CD4-positive, CD25-positive, alpha-beta regulatory T cell (primary cell): ENCODE measurements around the gene OGDH. TPM values are rescaled to one million over a fixed set of nuclear protein-coding genes. Genes with fewer than 3 reads are reported as not detected.
A peak's percentile ranks its signal among the peaks of the same experiment; 100 is the strongest.

Source experiments
- ATAC-seq, 2 donors: fragments of 150-1000 bp; cut with Tn5 transposase; one replicate each; pipeline ENCODE4 v1.10.0; 2021; ENCODE audit warnings: low read depth in 2 of 2, moderate number of reproducible peaks in 2 of 2, moderate library complexity in 1 of 2
- DNase-seq, 3 donors: peaks; one replicate each; pipeline versions ENCODE4 v3.0.0 to v3.0.0-alpha.2; 2012 to 2022; ENCODE audit warnings: mixed read lengths in 1 of 3
- H3K27ac ChIP-seq: one replicate; pipeline ENCODE4 v1.7.0; 2013; ENCODE audit warnings: mild to moderate bottlenecking, low read length; ENCODE audit not compliant: insufficient read depth, poor library complexity, severe bottlenecking
- H3K27me3 ChIP-seq: one replicate; pipeline ENCODE4 v1.7.0; 2013; ENCODE audit warnings: low read length; ENCODE audit not compliant: control insufficient read depth, insufficient read depth
- H3K36me3 ChIP-seq: one replicate; pipeline ENCODE4 v1.7.0; 2013; ENCODE audit warnings: mild to moderate bottlenecking, low read length, moderate library complexity; ENCODE audit not compliant: control insufficient read depth, insufficient read depth
- H3K4me1 ChIP-seq: 2 replicates; pipeline ENCODE4 v1.7.0; 2013; ENCODE audit warnings: mild to moderate bottlenecking, low read length; ENCODE audit not compliant: insufficient read depth, control insufficient read depth, poor library complexity, severe bottlenecking
- H3K4me3 ChIP-seq: one replicate; pipeline ENCODE4 v1.7.0; 2013; ENCODE audit warnings: low read depth, mild to moderate bottlenecking, low read length, moderate library complexity
- H3K9me3 ChIP-seq, 2 experiments: 1 replicate in 1 of 2; 2 replicates in 1 of 2; pipeline ENCODE4 v1.7.0; 2013; ENCODE audit warnings: low read length in 2 of 2, mild to moderate bottlenecking in 1 of 2, moderate library complexity in 1 of 2; ENCODE audit not compliant: control insufficient read depth in 2 of 2
- H3K27ac Mint-ChIP-seq, 3 donors: one replicate each; pipeline ENCODE4 v1.8.0; 2020 to 2022; ENCODE audit warnings: mild to moderate bottlenecking in 3 of 3, mixed read lengths in 3 of 3, moderate library complexity in 2 of 3
- H3K27me3 Mint-ChIP-seq: one replicate; pipeline ENCODE4 v1.8.0; 2022; ENCODE audit warnings: mild to moderate bottlenecking, mixed read lengths
- H3K36me3 Mint-ChIP-seq: one replicate; pipeline ENCODE4 v1.8.0; 2020; ENCODE audit warnings: mixed read lengths
- H3K4me1 Mint-ChIP-seq, 4 donors: one replicate each; pipeline ENCODE4 v1.8.0; 2020 to 2022; ENCODE audit warnings: mixed read lengths in 4 of 4, mild to moderate bottlenecking in 1 of 4
- H3K4me3 Mint-ChIP-seq, 4 donors: one replicate each; pipeline ENCODE4 v1.8.0; 2020 to 2022; ENCODE audit warnings: mild to moderate bottlenecking in 4 of 4, mixed read lengths in 4 of 4, moderate library complexity in 3 of 4
- H3K9me3 Mint-ChIP-seq, 7 donors: one replicate each; pipeline ENCODE4 v1.8.0; 2020 to 2022; ENCODE audit warnings: mixed read lengths in 7 of 7, mild to moderate bottlenecking in 3 of 7, moderate library complexity in 2 of 7
- polyA plus RNA-seq, 4 donors: library from polyadenylated mRNA; unstranded; fragments of 300-500 nt; fragmentation: Illumina TruSeq; gene quantifications; one replicate each; pipeline ENCODE4 v1.2.3, GENCODE V29; 2021
- total RNA-seq: library from RNA; stranded (reverse); gene quantifications from one replicate; pipeline ENCODE4 v1.2.3, GENCODE V29; 2022

The OGDH gene
- total and polyA plus RNA-seq, 5 donors from 2014 or later = 56.4 to 157 (median 88.0) TPM

DNA sequence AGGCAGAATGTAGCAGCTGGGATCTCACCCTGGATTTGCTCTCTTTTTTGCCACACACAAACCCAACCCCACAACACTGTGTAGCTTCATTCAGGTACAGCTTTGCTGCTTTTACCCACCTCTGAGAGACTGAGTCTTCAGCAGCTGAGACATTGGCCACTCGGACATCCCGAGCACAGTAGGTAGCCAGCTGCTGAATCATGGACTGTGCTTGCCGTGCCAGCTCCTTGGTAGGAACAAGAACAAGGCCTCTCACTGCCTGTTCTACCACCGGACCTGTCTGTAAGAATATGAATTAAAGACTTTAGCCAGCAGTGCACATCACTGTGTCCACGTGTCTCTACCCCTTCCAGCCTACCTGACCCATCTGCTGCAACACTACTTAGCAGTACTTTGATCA is 33.7 kb upstream of the OGDH start:
- Histone ChIP-seq H3K4me1 (peaks cover 31% of the 10 kb centered on the region), H3K4me3 (peak overlapping the region; percentile 85), H3K27ac (peak overlapping the region; percentile 88), H3K27me3 (no peaks in the 10 kb centered on the region), H3K9me3 (no peaks in the 10 kb centered on the region), H3K36me3 (peaks cover 52% of the 10 kb centered on the region)
- Mint-ChIP-seq H3K27me3 (no peaks in the 10 kb centered on the region), H3K4me3 (peak overlapping the region; percentile 94 to 97 (median 96)), H3K4me1 (peaks cover 8 to 40% (median 18%) of the 10 kb centered on the region in 4 donors), H3K27ac (peak overlapping the region; percentile 98 to 100 (median 99)), H3K9me3 (no peaks in the 10 kb centered on the region), H3K36me3 (peaks cover 32% of the 10 kb centered on the region)
- no peak for ATAC-seq
- DNase-seq = no peak

DNA sequence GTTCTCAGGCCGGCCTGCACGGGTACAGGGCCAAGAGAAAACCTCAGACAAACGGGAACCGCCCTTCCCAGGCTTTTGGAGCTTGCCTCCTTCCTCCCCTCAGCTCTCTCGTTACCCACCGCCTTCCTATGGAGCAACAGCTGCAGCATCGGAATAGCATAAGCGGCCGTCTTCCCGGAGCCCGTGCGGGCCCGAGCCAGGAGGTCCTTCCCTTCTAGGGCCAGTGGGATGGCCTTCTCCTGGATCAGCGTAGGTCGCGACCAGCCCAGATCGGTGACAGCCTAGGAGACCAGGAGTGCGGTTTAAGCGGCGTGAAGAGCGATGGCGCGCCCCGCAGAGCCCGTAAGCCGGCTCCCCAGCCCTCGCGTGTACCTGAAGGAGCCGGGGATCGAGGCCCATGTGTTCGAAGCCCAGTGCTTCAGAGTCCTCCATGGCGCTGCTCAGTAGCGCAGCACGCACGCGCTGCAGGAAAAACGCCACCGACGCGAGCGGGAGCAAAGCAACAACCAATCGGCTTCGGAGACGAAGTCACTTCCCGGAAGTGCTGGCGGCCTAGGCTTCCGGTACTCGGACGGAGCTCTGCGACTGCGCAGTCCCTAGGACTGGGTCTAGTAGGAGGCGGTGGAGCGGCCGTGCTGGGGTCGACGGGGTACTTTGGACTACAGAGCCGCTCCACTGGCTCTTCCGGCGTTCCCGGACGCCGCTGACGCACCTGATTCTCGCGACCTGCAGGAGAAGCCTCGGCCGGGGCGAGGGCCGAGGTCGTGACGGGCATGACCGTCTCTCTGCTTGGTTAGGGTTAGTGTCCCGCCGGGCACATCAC is 32.8 kb upstream of the OGDH start, which contains the start of gene DDX56:
Gene DDX56 (minus strand): TSS at position 445 of the 823 bp plus-strand sequence. CDS start 13 bp downstream, at position 432.
- Histone ChIP-seq H3K36me3 (peaks cover 51% of the 10 kb centered on the region), H3K4me3 (peak within 1 kb of the TSS; percentile 85)

DNA sequence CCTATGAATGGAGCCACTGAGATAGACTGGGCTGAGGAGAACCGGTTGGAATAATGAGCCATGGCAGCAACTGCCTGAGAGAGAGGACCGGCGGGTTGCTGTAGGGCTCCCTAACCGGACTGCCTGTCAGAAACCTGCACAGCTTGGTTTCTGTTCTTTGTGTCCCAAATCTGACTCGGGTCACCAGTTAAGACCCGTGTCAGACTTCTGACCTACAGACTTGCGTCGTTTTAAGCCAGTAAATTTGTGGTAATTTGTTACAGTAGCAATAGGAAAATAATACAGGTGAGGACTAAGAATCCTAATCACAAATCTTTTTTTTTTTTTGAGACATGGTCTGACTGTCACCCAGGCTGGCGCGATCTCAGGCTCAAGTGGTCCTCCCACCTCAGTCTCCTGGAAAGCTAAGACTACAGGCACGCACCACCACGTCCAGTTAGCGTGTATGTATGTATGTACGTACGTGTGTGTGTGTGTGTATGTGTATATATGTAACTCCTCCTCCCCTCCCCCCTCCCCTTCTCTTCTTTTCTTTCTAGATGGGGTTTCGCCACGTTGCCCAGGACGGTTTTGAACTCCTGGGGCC is 32.0 kb upstream of the OGDH start:
- peaks cover 8 to 50% (median 22%) of the 10 kb centered on the region in 4 donors for H3K4me1 Mint-ChIP-seq
- Histone ChIP-seq H3K9me3 (no peaks in the 10 kb centered on the region), H3K27ac (peak overlapping the region; percentile 88), H3K4me1 (peaks cover 31% of the 10 kb centered on the region), H3K36me3 (peaks cover 51% of the 10 kb centered on the region), H3K4me3 (peak overlapping the region; percentile 85), H3K27me3 (no peaks in the 10 kb centered on the region)
- ATAC-seq = no peak
- DNase-seq = no peak
- peak overlapping the region; percentile 94 to 97 (median 96) for H3K4me3 Mint-ChIP-seq
- no peaks in the 10 kb centered on the region for H3K27me3 Mint-ChIP-seq
- H3K9me3 Mint-ChIP-seq = no peaks in the 10 kb centered on the region
- H3K36me3 Mint-ChIP-seq = peaks cover 26% of the 10 kb centered on the region
- H3K27ac Mint-ChIP-seq = peak overlapping the region; percentile 98 to 100 (median 99)

More for the DNA sequence above, 32.8 kb upstream of the OGDH start, which contains the start of gene DDX56:
- peaks cover 26% of the 10 kb centered on the region for H3K36me3 Mint-ChIP-seq
- Histone ChIP-seq H3K9me3 (no peaks in the 10 kb centered on the region), H3K27me3 (no peaks in the 10 kb centered on the region), H3K4me1 (peaks cover 31% of the 10 kb centered on the region), H3K27ac (peak within 1 kb of the TSS; percentile 88)
- H3K9me3 Mint-ChIP-seq = no peaks in the 10 kb centered on the region
- peak within 1 kb of the TSS; percentile 94 to 97 (median 96) for H3K4me3 Mint-ChIP-seq
- H3K4me1 Mint-ChIP-seq = peaks cover 8 to 47% (median 17%) of the 10 kb centered on the region in 4 donors
- ATAC-seq = peak; percentile 91 to 95
- DNase-seq = peak; percentile 88 to 95 (median 91)
- peak within 1 kb of the TSS; percentile 98 to 100 (median 99) for H3K27ac Mint-ChIP-seq
- no peaks in the 10 kb centered on the region for H3K27me3 Mint-ChIP-seq

DNA sequence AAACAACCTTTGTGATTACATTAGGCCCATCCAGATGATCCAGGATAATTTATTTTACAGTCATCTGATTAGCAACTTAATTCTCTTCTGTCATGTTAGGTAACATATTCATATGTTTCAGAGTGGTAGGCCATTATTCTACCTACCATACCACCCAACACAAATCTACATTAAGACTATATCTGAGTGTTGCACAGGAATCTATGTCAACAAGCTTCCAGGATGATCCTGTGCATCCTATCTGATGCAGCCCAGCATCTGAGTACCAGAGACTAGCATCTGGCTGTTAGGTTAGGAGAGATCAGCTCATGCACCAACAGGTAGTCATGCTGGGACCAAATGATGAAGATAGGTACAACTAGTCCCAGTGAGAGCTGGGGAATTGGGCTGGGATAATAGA is 31.4 kb upstream of the OGDH start:
- H3K4me1 ChIP-seq = peaks cover 31% of the 10 kb centered on the region
- H3K36me3 ChIP-seq = peaks cover 51% of the 10 kb centered on the region
- DNase-seq (no peak), ATAC-seq (no peak)
- peak overlapping the region; percentile 10 for H3K4me3 ChIP-seq
- peak overlapping the region; percentile 88 for H3K27ac ChIP-seq
- Mint-ChIP-seq H3K4me1 (peaks cover 8 to 57% (median 29%) of the 10 kb centered on the region in 4 donors), H3K36me3 (peaks cover 26% of the 10 kb centered on the region), H3K9me3 (no peaks in the 10 kb centered on the region), H3K27ac (peak overlapping the region; percentile 98 to 100 (median 99)), H3K27me3 (no peaks in the 10 kb centered on the region), H3K4me3 (peak overlapping the region; percentile 94 to 97 (median 96))
- no peaks in the 10 kb centered on the region for H3K9me3 ChIP-seq
- H3K27me3 ChIP-seq = no peaks in the 10 kb centered on the region

DNA sequence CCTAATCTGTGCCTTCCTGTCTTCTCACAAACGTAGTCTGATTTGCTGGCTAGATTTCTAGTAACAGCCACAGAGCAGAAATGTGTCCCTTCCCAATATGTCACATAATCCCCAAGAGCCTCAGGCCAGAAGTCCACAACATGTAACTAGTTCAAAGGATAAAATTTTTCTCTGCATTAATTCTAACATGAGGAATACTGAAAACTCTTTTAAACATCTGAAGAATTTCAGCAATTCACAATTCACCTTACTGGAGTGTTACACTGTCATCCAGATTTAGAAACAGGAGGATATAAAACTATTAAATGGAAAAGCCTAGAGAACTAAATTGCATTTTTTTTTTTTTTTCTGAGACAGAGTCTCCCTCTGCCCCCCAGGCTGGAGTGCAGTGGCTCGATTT is 30.2 kb upstream of the OGDH start:
- no peak overlapping the region for H3K27ac ChIP-seq
- peak overlapping the region in 2 of 4 donors; percentile 68 to 83 for H3K4me3 Mint-ChIP-seq
- H3K27me3 Mint-ChIP-seq = no peaks in the 10 kb centered on the region

DNA sequence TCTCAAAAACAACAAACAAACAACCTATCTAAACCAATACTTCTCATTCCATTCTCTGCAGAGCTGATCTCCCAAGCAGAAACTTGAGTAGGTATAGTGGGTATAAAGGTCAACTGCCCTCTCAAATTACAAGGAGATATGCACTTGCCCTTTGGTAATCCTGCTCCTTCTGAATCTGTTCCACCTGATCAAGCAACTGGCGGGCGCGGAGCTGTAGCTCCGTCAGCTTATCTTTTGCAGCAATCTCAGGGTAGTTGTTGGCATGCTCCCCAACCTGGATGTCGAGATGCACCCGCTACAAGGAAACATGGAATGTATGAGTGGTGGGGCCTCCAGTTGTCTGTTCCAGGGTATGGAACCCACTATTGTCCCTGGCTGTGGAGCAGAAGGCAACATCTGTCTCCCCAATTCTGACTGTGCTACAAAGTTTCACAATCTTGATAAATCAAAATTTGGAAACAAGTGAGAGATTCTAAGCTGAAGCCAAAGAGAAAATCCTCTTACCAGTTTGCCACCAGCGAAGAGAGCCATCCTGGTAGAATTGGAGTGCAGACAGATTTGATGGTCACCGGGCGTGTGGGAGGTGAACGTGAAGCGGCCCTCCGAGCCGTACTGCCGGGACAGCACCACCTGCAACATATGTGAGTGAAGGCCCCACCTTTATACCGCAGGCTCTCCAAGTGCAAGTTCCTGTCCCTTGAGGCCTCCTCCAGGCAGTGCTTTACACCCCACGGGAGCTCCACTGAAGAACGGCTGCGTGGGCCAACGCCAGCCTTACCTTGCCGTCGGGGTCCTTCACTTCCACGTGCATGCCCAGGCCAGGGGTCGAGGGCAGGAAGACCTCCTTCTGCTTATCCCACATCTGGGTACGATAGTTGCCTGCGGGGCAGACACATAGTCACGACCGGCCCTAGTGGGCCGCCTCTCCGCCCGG is 25.2 kb upstream of the OGDH start:
- Mint-ChIP-seq H3K27ac (peak overlapping the region; percentile 98 to 99 (median 99)), H3K4me3 (peak overlapping the region; percentile 93 to 97 (median 94)), H3K27me3 (peaks cover 6% of the 10 kb centered on the region), H3K4me1 (peaks cover 4 to 50% (median 27%) of the 10 kb centered on the region in 4 donors), H3K36me3 (peaks cover 18% of the 10 kb centered on the region), H3K9me3 (no peaks in the 10 kb centered on the region)
- Histone ChIP-seq H3K36me3 (peaks cover 22% of the 10 kb centered on the region), H3K9me3 (no peaks in the 10 kb centered on the region), H3K4me3 (peak overlapping the region; percentile 80), H3K27me3 (no peaks in the 10 kb centered on the region), H3K4me1 (peaks cover 24% of the 10 kb centered on the region), H3K27ac (peak overlapping the region; percentile 96)
- peak; percentile 38 for ATAC-seq
- DNase-seq = peak; percentile 22 to 82 (median 57)

More for the DNA sequence above, 30.2 kb upstream of the OGDH start:
- H3K27ac Mint-ChIP-seq = peak overlapping the region in 2 of 3 donors; percentile 87 to 100
- no peaks in the 10 kb centered on the region for H3K9me3 ChIP-seq
- peaks cover 11 to 68% (median 36%) of the 10 kb centered on the region in 4 donors for H3K4me1 Mint-ChIP-seq
- H3K9me3 Mint-ChIP-seq = no peaks in the 10 kb centered on the region
- no peaks in the 10 kb centered on the region for H3K27me3 ChIP-seq
- no peak overlapping the region for H3K4me3 ChIP-seq
- ATAC-seq (no peak), DNase-seq (no peak)
- H3K36me3 Mint-ChIP-seq = peaks cover 31% of the 10 kb centered on the region
- H3K4me1 ChIP-seq = peaks cover 42% of the 10 kb centered on the region
- H3K36me3 ChIP-seq = peaks cover 41% of the 10 kb centered on the region
